Body of pancreas (tissue), 4 donors: ENCODE results near the gene HSPE1. TPM values are rescaled to one million over a fixed set of nuclear protein-coding genes. Genes with fewer than 3 reads are reported as not detected.
"Not testable (repeated sequence)": the region's sequence is repeated elsewhere in the genome, so short reads cannot be mapped to it uniquely, and the experiment has no call there.

Experiments
- ATAC-seq: fragments of 150-250 bp; one replicate; pipeline ENCODE4 v1.9.1; 2016
- DNase-seq, 4 donors: peaks; one replicate each; pipeline ENCODE4 v3.0.0-alpha.2; 2019
- H3K27ac ChIP-seq, 4 donors: fragments of 200-600 bp; sonication (generic); 1 replicate in 3 of 4; 2 replicates in 1 of 4; pipeline versions ENCODE4 v1.5.1 to v1.6.1; 2016 to 2019; ENCODE audit warnings: mild to moderate bottlenecking in 1 of 4, mixed read lengths in 1 of 4, moderate library complexity in 1 of 4
- H3K27me3 ChIP-seq, 2 donors: fragments of 200-600 bp; sonication (generic); one replicate each; pipeline ENCODE4 v1.6.0; 2016; ENCODE audit warnings: mild to moderate bottlenecking in 1 of 2
- H3K36me3 ChIP-seq, 2 donors: fragments of 200-600 bp; sonication (generic); replicated peaks in 1 of 2; 2 replicates each; pipeline ENCODE4 v1.5.1; 2016; ENCODE audit warnings: low read depth in 2 of 2; ENCODE audit not compliant: insufficient read depth in 1 of 2
- H3K4me1 ChIP-seq: fragments of 200-600 bp; sonication (generic); one replicate; pipeline ENCODE4 v1.6.0; 2016
- H3K4me3 ChIP-seq, 2 donors: fragments of 200-600 bp; sonication (generic); 1 replicate in 1 of 2; 2 replicates in 1 of 2; pipeline ENCODE4 v1.5.1; 2016 to 2019
- H3K9me3 ChIP-seq, 3 donors: fragments of 200-600 bp; sonication (generic); 1 replicate in 2 of 3; 2 replicates in 1 of 3; pipeline ENCODE4 v1.5.1; 2016
- CTCF ChIP-seq, 7 experiments: fragments of 450-650 bp in 4 of 7; fragments of 200-600 bp in 3 of 7; sonication (generic) in 3 of 7; IDR thresholded peaks; one replicate each; pipeline ENCODE4 v1.5.1; 2016 to 2019; ENCODE audit warnings: antibody characterized with exemption in 7 of 7
- POLR2A ChIP-seq, 3 donors: fragments of 450-650 bp; IDR thresholded peaks; one replicate each; pipeline ENCODE4 v1.6.1; 2016; ENCODE audit warnings: antibody characterized with exemption in 3 of 3, mild to moderate bottlenecking in 2 of 3
- WGBS, 2 donors: methylation state at CpG; one replicate each; pipeline ENCODE4 v1.1.5; 2017; 5-methylcytosine and 5-hydroxymethylcytosine counted together
- intact Hi-C: fragments of 100-400 bp; cut with DNase I; formaldehyde crosslinking; loops from one replicate; pipeline ENCODE4 v1.15.1; 2023
- total RNA-seq, 2 donors: library from RNA; depleted of rRNA; stranded (reverse); fragments of >200 nt; gene quantifications; one replicate each; pipeline ENCODE4 v1.1.0, GENCODE V29; 2016

Gene HSPE1
- total RNA-seq: 10 to 100 TPM; 40.2 to 99.5 TPM

DNA sequence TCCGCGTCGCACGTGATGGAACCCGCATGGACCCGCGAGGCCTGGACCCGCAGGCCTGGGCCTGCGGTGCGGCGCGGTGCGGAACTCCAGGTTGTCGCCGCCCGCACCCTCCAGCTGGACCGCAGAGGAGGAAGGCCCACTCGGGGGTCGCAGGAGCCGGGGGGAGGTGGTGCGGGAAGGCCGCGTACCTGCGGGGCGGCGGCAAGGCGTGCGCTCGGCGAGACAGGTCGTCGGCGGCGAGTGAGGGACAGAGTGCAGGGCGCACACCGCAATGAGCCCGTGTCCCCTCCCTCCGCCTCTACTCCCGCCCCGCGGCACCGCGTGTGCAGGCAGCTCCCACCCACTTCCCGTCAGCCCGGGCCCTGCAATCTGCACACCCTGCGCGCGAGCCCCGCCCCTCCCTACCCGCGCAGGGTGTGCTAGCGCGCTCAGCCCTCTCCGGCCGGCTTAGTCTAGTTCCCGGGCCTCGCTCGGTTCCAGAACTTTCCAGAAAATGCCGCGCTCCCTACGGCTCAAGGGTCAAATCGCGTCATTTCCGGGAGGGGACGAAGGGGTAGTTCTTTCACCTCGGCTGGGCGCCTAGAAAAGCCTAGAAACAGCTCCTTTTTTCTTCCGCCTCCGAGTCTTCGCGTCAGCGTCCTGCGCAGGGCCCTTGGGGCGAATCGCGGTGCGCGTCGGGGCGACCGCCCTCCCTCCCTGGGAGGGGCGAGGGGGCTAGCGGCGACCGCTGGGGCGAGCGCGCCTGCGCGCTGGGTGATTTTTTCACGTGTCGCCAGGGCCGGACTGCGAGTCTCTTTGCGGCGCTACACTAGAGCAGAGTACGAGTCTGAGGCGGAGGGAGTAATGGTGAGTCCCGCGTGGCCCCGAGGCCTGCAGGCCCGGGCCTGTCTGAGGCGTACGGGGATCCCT is at the start of gene HSPE1, which contains the start of gene HSPD1:
TSS of gene HSPE1 (plus strand) at position 786 of the 909 bp plus-strand sequence. CDS start at position 844, 58 bp downstream.
TSS of gene HSPD1 (minus strand) at position 247 of the 909 bp plus-strand sequence. CDS start 992 bp downstream, outside the sequence.
- H3K9me3 ChIP-seq: no peaks in the 10 kb centered on the region
- H3K36me3 ChIP-seq: peaks cover 0 to 17% of the 10 kb centered on the region in 2 donors
- no peaks in the 10 kb centered on the region for H3K27me3 ChIP-seq
- peak; percentile 96 to 98 (median 98) for TF ChIP-seq POLR2A (IDR thresholded peaks at IDR 0.05)
- peak in 4 of 7 experiments; percentile 56 to 84 (median 78) for TF ChIP-seq CTCF (IDR thresholded peaks at IDR 0.05)
- ATAC-seq (peak; percentile 93), DNase-seq (peak; percentile 98 to 99 (median 98))
- WGBS, 2 donors: 0% methylated on average over 20 to 91 of the region's 104 CpGs
- H3K27ac ChIP-seq: peak within 1 kb of the TSS; percentile 95 to 100 (median 97)
- peaks cover 54% of the 10 kb centered on the region for H3K4me1 ChIP-seq
- intact Hi-C loops: no loop called here
- H3K4me3 ChIP-seq: peak within 1 kb of the TSS; percentile 47 to 63

DNA sequence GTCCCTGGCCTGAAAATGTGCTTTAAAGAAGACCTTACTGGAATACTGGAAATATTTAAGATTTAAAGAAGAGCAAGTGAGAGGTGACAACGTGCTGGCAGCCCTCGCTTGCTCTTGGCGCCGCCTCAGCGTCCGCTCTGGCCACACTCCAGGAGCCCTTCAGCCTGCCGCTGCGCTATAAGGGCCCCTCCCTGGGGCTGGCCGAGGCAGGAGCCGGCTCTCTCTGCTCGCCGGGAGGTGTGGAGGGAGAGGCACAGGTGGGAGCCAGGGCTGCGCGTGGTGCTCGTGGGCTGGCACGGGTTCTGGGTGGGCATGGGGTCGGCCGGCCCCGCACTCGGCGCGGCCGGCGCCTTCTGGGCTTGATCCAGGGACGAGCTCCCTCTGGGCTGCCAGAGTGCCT is 49.7 kb upstream of the HSPE1 start:
- intact Hi-C loops: no loop called here
- DNase-seq: no peak

GRCh38 chr2:197450935-197451358 is 49.2 kb upstream of the HSPE1 start:
- intact Hi-C loops, DNase-seq, H3K4me3 ChIP-seq, ATAC-seq, H3K27ac ChIP-seq, H3K36me3 ChIP-seq, H3K27me3 ChIP-seq, H3K9me3 ChIP-seq: not testable (repeated sequence)
- WGBS, 2 donors: 71 to 85% methylated on average over 6 of the region's 6 CpGs
- H3K4me1 ChIP-seq: peaks cover 17% of the 10 kb centered on the region

More for the DNA sequence above, 49.7 kb upstream of the HSPE1 start:
- H3K36me3 ChIP-seq: no peaks in the 10 kb centered on the region
- H3K27ac ChIP-seq: no peak overlapping the region
- H3K4me3 ChIP-seq: no peak overlapping the region
- no peak for TF ChIP-seq POLR2A (IDR thresholded peaks at IDR 0.05)
- TF ChIP-seq CTCF (IDR thresholded peaks at IDR 0.05): no peak
- no peaks in the 10 kb centered on the region for H3K27me3 ChIP-seq
- 80 to 89% methylated on average over 9 to 20 of the region's 25 CpGs for WGBS, 2 donors
- H3K4me1 ChIP-seq: peaks cover 16% of the 10 kb centered on the region
- ATAC-seq: no peak
- no peaks in the 10 kb centered on the region for H3K9me3 ChIP-seq

DNA sequence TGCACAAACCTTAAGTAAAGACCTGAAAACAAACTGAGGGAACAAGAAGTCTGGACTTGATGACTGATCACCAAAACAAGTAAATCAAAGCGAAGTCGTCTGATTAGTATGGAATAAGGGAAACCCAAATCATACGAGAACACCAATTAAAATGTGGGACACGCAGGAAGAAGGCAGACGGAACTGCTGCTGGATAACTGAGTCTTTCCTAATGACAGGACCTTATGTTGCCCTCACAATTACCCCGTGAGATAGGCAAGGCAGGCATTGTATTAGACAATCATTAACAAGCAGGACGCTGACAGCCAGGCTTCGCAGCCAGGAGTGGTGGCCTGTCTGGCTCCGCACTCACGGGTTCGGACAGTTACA is 47.4 kb upstream of the HSPE1 start:
- intact Hi-C loops: no loop called here
- ATAC-seq: peak; percentile 58
- WGBS, 2 donors: 1 to 2% methylated on average over 7 to 11 of the region's 11 CpGs

More for the DNA sequence above, 47.4 kb upstream of the HSPE1 start:
- no peaks in the 10 kb centered on the region for H3K27me3 ChIP-seq
- no peak for DNase-seq
- peak overlapping the region; percentile 97 to 99 (median 98) for H3K27ac ChIP-seq
- TF ChIP-seq CTCF (IDR thresholded peaks at IDR 0.05): no peak
- no peak for TF ChIP-seq POLR2A (IDR thresholded peaks at IDR 0.05)
- H3K4me3 ChIP-seq: peak overlapping the region; percentile 10 to 65
- peaks cover 17% of the 10 kb centered on the region for H3K4me1 ChIP-seq
- H3K9me3 ChIP-seq: no peaks in the 10 kb centered on the region
- no peaks in the 10 kb centered on the region for H3K36me3 ChIP-seq
